Motor neuron (in vitro differentiated cells): ENCODE measurements around the gene MAD1L1. TPM values are rescaled to one million over a fixed set of nuclear protein-coding genes. Genes with fewer than 3 reads are reported as not detected.
A peak's percentile ranks its signal among the peaks of the same experiment; 100 is the strongest.

ENCODE experiments used
- ATAC-seq, 8 experiments: fragments of 200-7000 bp; cut with Tn5 transposase; replicated peaks in 6 of 8; 2 replicates each; pipeline ENCODE4 v1.8.0; 2021; ENCODE audit warnings: mild to moderate bottlenecking in 8 of 8, moderate library complexity in 8 of 8
- H3K27ac ChIP-seq, 2 donors: fragments of 250-450 bp; sonication (Bioruptor Pico); 2 replicates each; pipeline ENCODE4 v1.9.0; 2021; ENCODE audit warnings: antibody characterized with exemption in 2 of 2, mild to moderate bottlenecking in 2 of 2, moderate library complexity in 1 of 2
- H3K4me1 ChIP-seq, 2 donors: fragments of 250-450 bp; sonication (Bioruptor Pico); replicated peaks in 1 of 2; 2 replicates each; pipeline ENCODE4 v1.6.1; 2021; ENCODE audit warnings: antibody characterized with exemption in 2 of 2, mild to moderate bottlenecking in 2 of 2, moderate library complexity in 1 of 2
- H3K4me3 ChIP-seq, 5 donors: fragments of 250-450 bp; sonication (Bioruptor Pico); 2 replicates each; pipeline ENCODE4 v1.9.0; 2021; ENCODE audit warnings: antibody characterized with exemption in 5 of 5, mild to moderate bottlenecking in 5 of 5, moderate library complexity in 4 of 5
- WGBS, 10 experiments: fragments of 450-650 bp; shearing (Covaris generic); methylation state at CpG; one replicate each; pipeline ENCODE4 v1.0.0; 2022; 5-methylcytosine and 5-hydroxymethylcytosine counted together
- in situ Hi-C, 9 experiments: fragments of 400-800 bp; cut with MboI; loops; one replicate each; pipeline ENCODE4 v1.15.0; 2021; ENCODE audit warnings: low sequenced_read_pairs in 9 of 9, low pct_unique_long_range_greater_than_20kb in 2 of 9; ENCODE audit not compliant: unreplicated experiment in 9 of 9
- total RNA-seq, 8 experiments: library from RNA; unstranded; fragments of 300-600 nt; gene quantifications; 2 replicates each; pipeline versions ENCODE4 v1.2.3 to v1.2.4, GENCODE V29; 2022

Gene MAD1L1
- total RNA-seq, 8 experiments from 2014 or later: 24.0 to 68.8 (median 32.4) TPM

- Histone ChIP-seq H3K27ac (no peak overlapping the region), H3K4me3 (no peak overlapping the region), H3K4me1 (peaks cover 43 to 48% of the 10 kb centered on the region in 2 donors)
- in situ Hi-C loops: no loop called here
- WGBS, 10 experiments: 76 to 95% (median 88%) methylated on average over 2 to 17 of the region's 31 CpGs; no CpG with 5 or more reads in 2 of the 10 experiments
- ATAC-seq: no peak
Observed at GRCh38 chr7:2112261-2113198, 120.2 kb downstream of the MAD1L1 start.

- peaks cover 50 to 58% of the 10 kb centered on the region in 2 donors for H3K4me1 ChIP-seq
- H3K4me3 ChIP-seq: no peak overlapping the region
- in situ Hi-C loops: no loop called here
- 60 to 100% (median 84%) methylated on average over 1 to 7 of the region's 13 CpGs; no CpG with 5 or more reads in 6 of the 10 experiments for WGBS, 10 experiments
- no peak overlapping the region for H3K27ac ChIP-seq
- no peak for ATAC-seq
Observed at GRCh38 chr7:2111568-2111967, 121.2 kb downstream of the MAD1L1 start.

DNA sequence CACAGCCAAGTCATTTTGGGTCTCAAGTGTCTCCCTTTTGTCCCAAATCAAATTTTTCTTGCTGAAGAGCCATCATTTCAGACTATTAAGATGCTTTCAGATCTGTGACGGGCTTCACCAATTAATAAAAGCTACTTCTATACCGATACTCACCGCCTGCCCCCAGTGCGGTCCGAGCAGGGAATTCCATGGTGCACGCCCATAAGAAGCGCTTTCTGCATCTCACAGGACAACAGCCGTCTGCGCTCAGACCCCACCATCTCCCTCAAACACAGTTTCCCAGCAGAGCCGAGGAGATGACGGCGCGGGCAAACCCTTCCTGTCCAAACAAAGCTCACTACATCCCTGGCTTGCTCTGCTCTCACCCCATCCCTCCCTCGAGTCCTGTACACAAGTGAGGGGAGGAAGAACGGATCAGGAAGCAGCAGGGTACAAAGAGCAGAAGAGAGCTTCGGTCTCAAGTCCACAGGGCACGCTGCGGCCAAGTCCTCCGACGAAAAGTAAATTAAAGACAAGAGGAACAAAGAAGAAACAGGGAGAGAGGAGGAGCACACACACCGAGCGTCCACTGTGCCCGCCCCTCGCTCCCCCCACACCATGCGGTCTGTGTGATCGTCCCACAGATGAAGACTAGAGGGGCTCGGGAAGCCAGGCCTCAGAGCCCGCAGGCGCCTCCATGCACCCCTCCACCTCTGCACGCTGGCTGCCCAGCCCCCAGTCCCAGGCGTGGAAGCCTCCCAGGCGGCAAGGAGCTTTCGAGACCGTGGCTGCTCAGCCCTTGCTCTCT lies 121.9 kb downstream of the MAD1L1 start:
- in situ Hi-C loops: no loop called here
- ATAC-seq: peak in 5 of 8 experiments; percentile 25 to 60 (median 47)
- H3K4me1 ChIP-seq: peaks cover 58 to 65% of the 10 kb centered on the region in 2 donors
- no peak overlapping the region for H3K4me3 ChIP-seq
- H3K27ac ChIP-seq: peak overlapping the region in 1 of 2 donors; percentile 56
- 58 to 93% (median 83%) methylated on average over 1 to 21 of the region's 34 CpGs; no CpG with 5 or more reads in 1 of the 10 experiments for WGBS, 10 experiments

DNA sequence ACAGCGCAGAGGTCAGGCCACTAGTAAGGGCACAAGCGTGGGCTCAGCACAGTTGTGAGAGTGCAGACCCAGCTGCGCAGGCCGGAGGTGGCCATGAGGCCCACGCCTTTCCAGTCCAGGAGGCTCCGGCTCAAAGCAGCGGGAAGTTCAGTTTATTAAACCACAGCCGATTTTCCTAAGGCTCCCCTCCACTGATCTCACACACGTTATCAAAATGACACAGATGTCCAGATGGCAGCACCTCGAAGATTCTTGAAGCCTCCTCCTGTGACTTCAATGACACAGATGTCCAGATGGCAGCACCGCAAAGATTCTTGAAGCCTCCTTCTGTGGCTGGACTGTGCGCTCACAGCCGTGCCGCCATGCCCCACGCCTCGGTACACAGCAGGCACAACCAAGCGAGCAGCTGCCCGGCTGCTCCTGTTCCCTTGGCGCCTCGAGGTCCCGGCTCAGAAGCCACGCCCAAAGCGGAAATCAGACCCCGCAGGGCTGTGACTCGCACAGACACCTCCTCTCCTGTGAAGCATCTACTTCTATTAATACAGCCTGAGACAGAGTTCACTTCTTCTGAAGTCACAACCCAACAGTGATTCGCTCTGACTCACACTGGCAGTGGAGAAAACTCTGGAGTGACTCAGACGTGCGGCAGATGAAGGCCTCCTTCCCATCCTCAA lies 122.7 kb downstream of the MAD1L1 start:
- H3K27ac ChIP-seq: no peak overlapping the region
- in situ Hi-C loops: no loop called here
- WGBS, 10 experiments: 67 to 100% (median 90%) methylated on average over 1 to 8 of the region's 28 CpGs; no CpG with 5 or more reads in 1 of the 10 experiments
- peaks cover 65 to 73% of the 10 kb centered on the region in 2 donors for H3K4me1 ChIP-seq
- no peak overlapping the region for H3K4me3 ChIP-seq
- peak in 3 of 8 experiments; percentile 41 to 97 (median 93) for ATAC-seq

DNA sequence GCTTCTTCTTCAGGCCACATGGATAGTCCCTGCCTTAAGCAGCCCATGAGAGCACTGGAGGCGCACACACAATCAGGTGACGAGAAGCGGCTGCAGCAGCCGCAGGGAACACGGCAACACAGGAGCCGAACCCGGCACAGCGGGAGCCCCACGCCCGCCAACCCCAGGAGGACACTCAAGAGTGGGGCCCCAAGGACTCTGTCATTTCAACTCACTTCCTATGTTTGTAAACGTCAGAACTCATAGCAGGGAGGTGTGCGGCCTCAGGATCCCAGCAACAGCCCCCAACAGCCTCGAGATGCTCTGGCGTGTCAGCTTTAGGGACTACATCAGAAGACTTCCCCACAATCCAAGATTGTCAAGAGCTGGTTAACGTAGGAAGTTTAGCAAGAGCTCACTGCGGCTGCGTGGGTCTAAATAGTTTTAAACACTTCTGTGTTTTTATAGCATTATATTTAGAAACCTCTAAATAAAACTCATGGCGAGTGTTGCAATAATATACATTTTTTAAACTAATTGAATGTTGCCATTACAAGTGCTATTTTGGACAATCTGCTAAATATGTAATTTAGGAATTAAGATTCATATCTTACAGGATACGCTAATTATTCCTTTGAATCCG lies 123.4 kb downstream of the MAD1L1 start:
- Histone ChIP-seq H3K4me1 (peaks cover 72 to 80% of the 10 kb centered on the region in 2 donors), H3K27ac (no peak overlapping the region), H3K4me3 (no peak overlapping the region)
- in situ Hi-C loops: no loop called here
- peak in 1 of 8 experiments; percentile 1 for ATAC-seq
- 67 to 100% (median 90%) methylated on average over 1 to 14 of the region's 20 CpGs for WGBS, 10 experiments

DNA sequence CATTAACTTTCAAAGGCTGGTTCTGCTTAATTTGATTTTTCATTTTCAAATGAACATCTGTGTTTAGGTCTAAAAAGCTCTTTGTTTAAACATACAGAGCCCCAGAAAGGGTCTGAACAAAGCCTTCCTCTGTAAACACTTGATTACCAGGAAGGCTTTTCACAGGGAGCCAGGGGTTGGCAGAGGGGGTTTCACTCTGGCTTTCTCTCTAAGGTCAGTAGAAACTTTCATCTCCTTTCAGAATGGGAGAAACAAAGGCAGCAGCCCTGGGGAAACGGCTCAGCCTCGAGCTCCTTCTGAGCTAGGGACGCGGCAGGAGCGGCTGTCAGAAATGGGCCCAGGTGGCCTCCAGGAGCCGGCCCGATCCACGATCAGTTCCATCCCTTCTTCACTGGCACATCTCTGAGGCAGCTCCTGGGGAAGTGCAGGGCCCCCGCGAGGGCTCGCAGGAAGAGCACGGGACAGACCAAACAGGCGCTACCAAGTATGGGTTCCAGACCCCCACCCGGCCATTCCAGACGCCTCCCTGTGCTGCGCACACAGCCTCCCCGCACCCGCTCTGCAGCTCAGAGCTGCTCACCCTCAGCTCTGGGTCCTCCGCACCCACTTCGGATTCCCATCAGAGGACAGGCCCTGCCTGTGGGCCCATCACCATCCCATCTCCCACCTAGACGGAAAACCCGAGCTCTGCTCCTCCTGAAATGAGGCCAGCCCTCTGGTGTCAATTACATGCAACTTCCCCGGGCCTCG lies 124.1 kb downstream of the MAD1L1 start:
- no peak overlapping the region for H3K4me3 ChIP-seq
- in situ Hi-C loops: no loop called here
- H3K27ac ChIP-seq: no peak overlapping the region
- WGBS, 10 experiments: 17 to 97% (median 21%) methylated on average over 1 to 7 of the region's 24 CpGs; no CpG with 5 or more reads in 4 of the 10 experiments
- no peak for ATAC-seq
- H3K4me1 ChIP-seq: peaks cover 79 to 87% of the 10 kb centered on the region in 2 donors

GRCh38 chr7:2108071-2108455 lies 124.7 kb downstream of the MAD1L1 start:
- ATAC-seq: no peak
- in situ Hi-C loops: no loop called here
- Histone ChIP-seq H3K4me3 (no peak overlapping the region), H3K4me1 (peaks cover 85 to 93% of the 10 kb centered on the region in 2 donors), H3K27ac (no peak overlapping the region)
- WGBS, 10 experiments: 40 to 94% (median 73%) methylated on average over 2 to 9 of the region's 9 CpGs; no CpG with 5 or more reads in 2 of the 10 experiments

DNA sequence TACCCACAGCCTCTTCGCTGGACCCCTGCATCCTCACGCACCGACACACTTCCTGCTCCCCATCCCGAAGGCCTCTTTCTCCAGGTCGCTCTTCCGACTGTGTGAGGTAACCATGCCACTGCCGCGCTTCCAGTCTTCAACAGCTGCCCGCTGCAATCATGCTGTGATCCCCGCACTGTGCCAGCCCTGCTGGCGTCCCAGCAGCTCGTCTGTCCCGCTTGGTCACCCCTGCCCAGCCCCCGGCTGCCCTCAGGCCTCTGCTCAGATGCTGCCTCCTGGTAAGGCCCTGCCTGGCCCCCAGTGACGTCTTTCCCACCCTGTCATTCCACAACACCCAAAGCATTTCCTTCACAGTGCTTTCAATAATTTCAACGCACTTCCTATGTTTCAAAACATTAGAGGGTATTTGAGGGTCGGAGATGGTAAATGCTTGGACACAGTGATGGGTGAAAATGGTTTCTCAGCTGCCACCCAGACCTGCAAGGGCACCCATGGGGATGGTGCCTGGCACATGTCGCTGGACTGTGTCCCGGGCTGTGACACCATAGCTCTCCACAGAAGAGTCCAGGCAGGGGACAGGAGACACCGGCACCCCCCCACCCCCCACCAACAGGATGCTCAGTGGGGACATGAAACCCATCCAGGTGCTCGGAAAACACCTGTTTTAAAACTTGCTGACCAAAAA lies 125.2 kb downstream of the MAD1L1 start:
- 67 to 100% (median 92%) methylated on average over 1 to 8 of the region's 21 CpGs; no CpG with 5 or more reads in 3 of the 10 experiments for WGBS, 10 experiments
- Histone ChIP-seq H3K4me3 (no peak overlapping the region), H3K27ac (no peak overlapping the region), H3K4me1 (peaks cover 84 to 95% of the 10 kb centered on the region in 2 donors)
- no peak for ATAC-seq
- in situ Hi-C loops: no loop called here

DNA sequence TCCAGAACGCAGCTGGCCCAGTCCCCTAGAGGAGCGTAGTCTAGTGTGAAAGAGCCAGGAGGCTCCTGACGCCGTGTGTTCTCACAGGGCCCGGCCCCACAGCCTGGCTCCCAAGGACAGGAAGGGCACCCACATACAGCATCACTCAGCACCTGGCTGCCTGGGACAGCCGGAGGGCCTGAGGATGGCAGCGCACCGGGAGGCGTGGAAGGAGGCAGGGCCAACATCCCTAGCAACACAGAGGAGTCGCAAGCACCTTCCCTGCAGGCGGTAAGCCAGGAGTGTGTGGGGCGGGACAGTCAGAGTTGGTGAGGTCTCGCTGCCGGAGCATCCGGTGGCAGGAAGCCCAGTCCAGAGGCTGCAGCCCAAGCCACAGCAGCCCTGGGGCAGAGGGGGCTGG lies 125.8 kb downstream of the MAD1L1 start:
- in situ Hi-C loops: no loop called here
- peak in 2 of 8 experiments; percentile 1 to 7 for ATAC-seq
- Histone ChIP-seq H3K4me1 (peaks cover 78 to 89% of the 10 kb centered on the region in 2 donors), H3K4me3 (no peak overlapping the region), H3K27ac (peak overlapping the region in 1 of 2 donors; percentile 57)
- 36 to 100% (median 80%) methylated on average over 1 to 4 of the region's 15 CpGs; no CpG with 5 or more reads in 6 of the 10 experiments for WGBS, 10 experiments

DNA sequence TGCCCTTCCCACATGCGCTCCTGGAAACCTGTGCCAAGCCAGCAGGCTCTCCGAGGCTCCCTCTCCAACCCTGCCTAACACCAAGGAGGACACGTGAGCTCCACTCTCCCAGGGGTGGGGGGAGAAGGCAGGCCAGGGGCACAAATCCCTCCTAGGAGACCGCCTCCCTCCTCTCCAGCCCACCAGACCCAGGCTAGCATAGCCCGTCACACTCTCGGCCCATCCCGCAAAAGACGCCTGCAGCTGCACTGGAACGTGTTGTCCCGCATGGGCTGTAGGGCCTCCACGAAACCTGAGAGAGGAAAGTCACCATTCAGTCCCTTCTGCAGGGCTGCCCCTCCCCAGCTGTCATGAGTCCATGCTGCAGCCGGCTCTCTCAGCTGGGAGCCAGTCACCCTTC lies 126.3 kb downstream of the MAD1L1 start:
- in situ Hi-C loops: no loop called here
- Histone ChIP-seq H3K27ac (peak overlapping the region in 1 of 2 donors; percentile 57), H3K4me1 (peaks cover 74 to 84% of the 10 kb centered on the region in 2 donors), H3K4me3 (no peak overlapping the region)
- peak in 3 of 8 experiments; percentile 0 to 7 (median 1) for ATAC-seq
- 17 to 100% methylated on average over 1 to 4 of the region's 12 CpGs; no CpG with 5 or more reads in 8 of the 10 experiments for WGBS, 10 experiments

GRCh38 chr7:2105917-2106316 lies 126.8 kb downstream of the MAD1L1 start:
- in situ Hi-C loops: no loop called here
- H3K27ac ChIP-seq: peak overlapping the region in 1 of 2 donors; percentile 81
- ATAC-seq: peak in 4 of 8 experiments; percentile 11 to 36 (median 28)

More at GRCh38 chr7:2105917-2106316, 126.8 kb downstream of the MAD1L1 start:
- no CpG with 5 or more reads among the region's 17 CpGs for WGBS, 10 experiments
- H3K4me1 ChIP-seq: peaks cover 70 to 80% of the 10 kb centered on the region in 2 donors
- H3K4me3 ChIP-seq: no peak overlapping the region
